H9 (cell line): ENCODE results near the gene TMEM176A. TPM values are rescaled to one million over a fixed set of nuclear protein-coding genes. Genes with fewer than 3 reads are reported as not detected.
A peak's percentile ranks its signal among the peaks of the same experiment; 100 is the strongest.

Experiments
- DNase-seq: peaks from one replicate; pipeline ENCODE4 v3.0.0-alpha.2; 2017
- H2AFZ ChIP-seq: one replicate; pipeline ENCODE4 v1.6.1; 2013; ENCODE audit warnings: mild to moderate bottlenecking, low read length, control low read depth, moderate library complexity
- H2AK5ac ChIP-seq: 2 replicates; pipeline ENCODE4 v1.6.1; 2013; ENCODE audit warnings: low read length, control low read depth, mixed read lengths; ENCODE audit not compliant: insufficient read length
- H2BK120ac ChIP-seq: one replicate; pipeline ENCODE4 v1.6.1; 2013; ENCODE audit warnings: low read depth, mild to moderate bottlenecking, low read length, control low read depth, inconsistent platforms; ENCODE audit not compliant: poor library complexity, severe bottlenecking
- H2BK12ac ChIP-seq: 2 replicates; pipeline ENCODE4 v1.6.1; 2013; ENCODE audit warnings: low read length, control low read depth, mixed read lengths, low read depth; ENCODE audit not compliant: insufficient read length
- H2BK15ac ChIP-seq: 2 replicates; pipeline ENCODE4 v1.6.1; 2013; ENCODE audit warnings: low read depth, low read length, control low read depth
- H2BK20ac ChIP-seq: one replicate; pipeline ENCODE4 v1.6.1; 2013; ENCODE audit warnings: low read depth, mild to moderate bottlenecking, low read length, control low read depth, inconsistent platforms; ENCODE audit not compliant: poor library complexity, severe bottlenecking
- H2BK5ac ChIP-seq: 2 replicates; pipeline ENCODE4 v1.6.1; 2013; ENCODE audit warnings: low read length, control low read depth, mixed read lengths; ENCODE audit not compliant: insufficient read length
- H3K14ac ChIP-seq: 2 replicates; pipeline ENCODE4 v1.6.1; 2013; ENCODE audit warnings: low read length, control low read depth; ENCODE audit not compliant: insufficient read depth
- H3K18ac ChIP-seq: 2 replicates; pipeline ENCODE4 v1.6.1; 2013; ENCODE audit warnings: low read depth, mild to moderate bottlenecking, mixed read lengths, low read length, control low read depth; ENCODE audit not compliant: insufficient read length
- H3K23ac ChIP-seq: 2 replicates; pipeline ENCODE4 v1.6.1; 2013; ENCODE audit warnings: low read length, control low read depth, mixed read lengths, low read depth; ENCODE audit not compliant: insufficient read length
- H3K23me2 ChIP-seq: 2 replicates; pipeline ENCODE4 v1.6.1; 2013; ENCODE audit warnings: low read depth, mild to moderate bottlenecking, mixed read lengths, low read length, control low read depth; ENCODE audit not compliant: insufficient read length, poor library complexity, severe bottlenecking
- H3K27ac ChIP-seq: 2 replicates; pipeline ENCODE4 v1.5.1; 2013; ENCODE audit warnings: low read length, control low read depth, mixed read lengths, low read depth; ENCODE audit not compliant: insufficient read length
- H3K27me3 ChIP-seq: 2 replicates; pipeline ENCODE4 v1.6.1; 2013; ENCODE audit warnings: low read length, control low read depth, inconsistent platforms; ENCODE audit not compliant: insufficient read depth
- H3K4ac ChIP-seq: 2 replicates; pipeline ENCODE4 v1.6.1; 2013; ENCODE audit warnings: low read depth, mild to moderate bottlenecking, control low read depth, inconsistent platforms, low read length, moderate library complexity
- H3K4me1 ChIP-seq: 2 replicates; pipeline ENCODE4 v1.6.1; 2013; ENCODE audit warnings: low read length, control low read depth, inconsistent platforms; ENCODE audit not compliant: insufficient read depth
- H3K4me2 ChIP-seq: 2 replicates; pipeline ENCODE4 v1.6.1; 2013; ENCODE audit warnings: low read length, control low read depth, mixed read lengths; ENCODE audit not compliant: insufficient read length, insufficient read depth
- H3K56ac ChIP-seq: 2 replicates; pipeline ENCODE4 v1.6.1; 2013; ENCODE audit warnings: low read depth, mild to moderate bottlenecking, mixed read lengths, low read length, control low read depth; ENCODE audit not compliant: insufficient read length
- H3K79me1 ChIP-seq: 2 replicates; pipeline ENCODE4 v1.6.1; 2013; ENCODE audit warnings: low read depth, mild to moderate bottlenecking, moderate library complexity, low read length, control low read depth, inconsistent platforms; ENCODE audit not compliant: insufficient read depth, poor library complexity, severe bottlenecking
- H3K79me2 ChIP-seq: 2 replicates; pipeline ENCODE4 v1.6.1; 2013; ENCODE audit warnings: low read length, control low read depth, inconsistent platforms; ENCODE audit not compliant: insufficient read depth
- H3K9ac ChIP-seq: 2 replicates; pipeline ENCODE4 v1.6.1; 2013; ENCODE audit warnings: low read length, control low read depth, mixed read lengths; ENCODE audit not compliant: insufficient read length; ENCODE audit errors: extremely low read depth
- H3K9me3 ChIP-seq: one replicate; pipeline ENCODE4 v1.6.1; 2013; ENCODE audit warnings: low read depth, low read length, inconsistent platforms; ENCODE audit not compliant: control insufficient read depth
- H3T11ph ChIP-seq: one replicate; pipeline ENCODE4 v1.6.1; 2013; ENCODE audit warnings: mild to moderate bottlenecking, low read length, control low read depth, inconsistent platforms
- H4K20me1 ChIP-seq: one replicate; pipeline ENCODE4 v1.6.1; 2013; ENCODE audit not compliant: control insufficient read depth, insufficient read length, insufficient read depth
- H4K5ac ChIP-seq: 2 replicates; pipeline ENCODE4 v1.6.1; 2013; ENCODE audit warnings: low read depth, mild to moderate bottlenecking, mixed read lengths, low read length, control low read depth; ENCODE audit not compliant: insufficient read length
- H4K8ac ChIP-seq: replicated peaks from 2 replicates; pipeline ENCODE4 v1.6.1; 2013; ENCODE audit warnings: low read length, control low read depth, mixed read lengths, low read depth; ENCODE audit not compliant: insufficient read length
- H4K91ac ChIP-seq: 2 replicates; pipeline ENCODE4 v1.6.1; 2013; ENCODE audit warnings: low read depth, mild to moderate bottlenecking, moderate library complexity, mixed read lengths, low read length, control low read depth; ENCODE audit not compliant: insufficient read length
- H3K27ac Mint-ChIP-seq, 3 experiments: 2 replicates in 2 of 3; 3 replicates in 1 of 3; pipeline ENCODE4 v1.8.0; 2020 to 2021; ENCODE audit warnings: mixed read lengths in 3 of 3, mild to moderate bottlenecking in 1 of 3, moderate library complexity in 1 of 3
- H3K27me3 Mint-ChIP-seq: 2 replicates; pipeline ENCODE4 v1.8.0; 2021; ENCODE audit warnings: low read depth, mild to moderate bottlenecking, moderate library complexity, mixed read lengths
- H3K36me3 Mint-ChIP-seq, 3 experiments: 2 replicates in 2 of 3; 3 replicates in 1 of 3; pipeline ENCODE4 v1.8.0; 2020 to 2021; ENCODE audit warnings: low read depth in 3 of 3, mixed read lengths in 3 of 3; ENCODE audit not compliant: insufficient read depth in 1 of 3
- H3K4me1 Mint-ChIP-seq, 2 experiments: 2 replicates each; pipeline ENCODE4 v1.8.0; 2020; ENCODE audit warnings: mixed read lengths in 2 of 2
- H3K4me3 Mint-ChIP-seq, 2 experiments: 2 replicates in 1 of 2; 3 replicates in 1 of 2; pipeline ENCODE4 v1.8.0; 2020 to 2021; ENCODE audit warnings: mild to moderate bottlenecking in 2 of 2, mixed read lengths in 2 of 2, moderate library complexity in 1 of 2
- H3K9me3 Mint-ChIP-seq, 2 experiments: 2 replicates in 1 of 2; 3 replicates in 1 of 2; pipeline ENCODE4 v1.8.0; 2020; ENCODE audit warnings: mild to moderate bottlenecking in 2 of 2, mixed read lengths in 2 of 2, moderate library complexity in 1 of 2
- WGBS: extraction: QIAGEN DNeasy Blood & Tissue Kit; methylation state at CpG from one replicate; pipeline ENCODE4 v1.1.7; 2013; ENCODE audit warnings: missing lambda C conversion rate, low lambda C conversion rate, mixed read lengths; ENCODE audit not compliant: insufficient read length; ENCODE audit errors: extremely low coverage; 5-methylcytosine and 5-hydroxymethylcytosine counted together
- total RNA-seq: library from RNA; stranded (reverse); gene quantifications from 2 replicates; pipeline ENCODE4 v1.2.1, GENCODE V29; 2021
- TF ChIP-seq, protein P1 (sequence below): fragments of 200-600 bp; sonication (generic); conservative IDR thresholded peaks from 3 replicates; pipeline ENCODE4 v1.8.0; 2021; ENCODE audit warnings: antibody characterized with exemption, mild to moderate bottlenecking

TMEM176A gene
- total RNA-seq, 1 experiment from 2014 or later: not detected

DNA sequence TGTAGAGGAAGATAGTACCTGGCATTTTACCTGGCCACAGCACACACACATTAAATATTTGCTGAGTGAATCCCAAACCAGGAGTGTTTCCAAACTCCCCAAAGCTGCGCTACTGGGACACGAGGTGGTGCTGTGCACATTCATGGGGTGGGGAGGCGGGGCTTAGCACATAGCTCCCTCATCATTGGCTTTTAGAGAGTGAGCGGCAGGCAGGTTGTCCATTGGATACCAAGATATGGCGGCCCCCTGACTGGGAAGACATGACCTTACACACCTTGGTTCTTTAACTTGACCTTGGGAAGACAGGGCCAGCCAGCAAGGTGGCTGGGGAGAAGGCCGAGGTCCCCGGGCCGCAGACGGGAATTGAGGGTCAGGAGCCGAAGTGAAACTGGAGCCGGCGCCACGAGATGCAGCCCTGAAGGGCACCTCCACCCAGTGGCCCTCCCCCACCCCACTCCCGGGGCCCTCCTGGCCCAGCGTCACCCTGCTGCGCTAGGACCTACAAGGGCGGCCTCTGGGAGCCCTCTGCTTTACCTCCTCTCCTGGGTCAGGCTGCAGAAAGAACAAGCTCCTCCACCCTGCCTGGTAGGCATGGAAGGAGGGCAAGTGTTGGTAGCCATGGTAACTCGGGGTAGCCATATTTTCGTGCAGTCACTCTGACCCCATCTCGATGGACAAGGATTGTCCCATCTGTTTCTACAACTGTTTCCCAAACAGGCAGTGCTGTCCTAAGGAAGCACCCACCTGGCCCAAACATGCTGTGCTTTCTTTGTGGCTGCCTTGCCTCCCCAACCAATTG lies 24.0 kb downstream of the TMEM176A start:
- Histone ChIP-seq H3K4me2 (no peak overlapping the region), H3K27me3 (no peaks in the 10 kb centered on the region), H3K79me2 (no peaks in the 10 kb centered on the region), H3K14ac (no peak overlapping the region), H2BK120ac (no peak overlapping the region), H4K20me1 (no peaks in the 10 kb centered on the region), H4K8ac (no peak overlapping the region), H2BK12ac (no peak overlapping the region), H3K4me1 (no peaks in the 10 kb centered on the region), H2BK5ac (no peak overlapping the region), H3K9me3 (no peaks in the 10 kb centered on the region), H4K5ac (no peak overlapping the region), H2BK15ac (no peak overlapping the region), H3K4ac (no peak overlapping the region), H3K79me1 (no peaks in the 10 kb centered on the region), H4K91ac (no peak overlapping the region), H2AFZ (no peak overlapping the region), H3K27ac (no peak overlapping the region), H2BK20ac (no peak overlapping the region), H3K23ac (no peak overlapping the region), H3K9ac (no peak overlapping the region), H3T11ph (no peak overlapping the region), H2AK5ac (no peak overlapping the region), H3K18ac (no peak overlapping the region), H3K23me2 (no peaks in the 10 kb centered on the region), H3K56ac (no peak overlapping the region)
- H3K36me3 Mint-ChIP-seq: no peaks in the 10 kb centered on the region
- peak overlapping the region in 1 of 3 experiments; percentile 36; a peak in 1 of 7 replicates for H3K27ac Mint-ChIP-seq
- TF ChIP-seq, protein P1, sequence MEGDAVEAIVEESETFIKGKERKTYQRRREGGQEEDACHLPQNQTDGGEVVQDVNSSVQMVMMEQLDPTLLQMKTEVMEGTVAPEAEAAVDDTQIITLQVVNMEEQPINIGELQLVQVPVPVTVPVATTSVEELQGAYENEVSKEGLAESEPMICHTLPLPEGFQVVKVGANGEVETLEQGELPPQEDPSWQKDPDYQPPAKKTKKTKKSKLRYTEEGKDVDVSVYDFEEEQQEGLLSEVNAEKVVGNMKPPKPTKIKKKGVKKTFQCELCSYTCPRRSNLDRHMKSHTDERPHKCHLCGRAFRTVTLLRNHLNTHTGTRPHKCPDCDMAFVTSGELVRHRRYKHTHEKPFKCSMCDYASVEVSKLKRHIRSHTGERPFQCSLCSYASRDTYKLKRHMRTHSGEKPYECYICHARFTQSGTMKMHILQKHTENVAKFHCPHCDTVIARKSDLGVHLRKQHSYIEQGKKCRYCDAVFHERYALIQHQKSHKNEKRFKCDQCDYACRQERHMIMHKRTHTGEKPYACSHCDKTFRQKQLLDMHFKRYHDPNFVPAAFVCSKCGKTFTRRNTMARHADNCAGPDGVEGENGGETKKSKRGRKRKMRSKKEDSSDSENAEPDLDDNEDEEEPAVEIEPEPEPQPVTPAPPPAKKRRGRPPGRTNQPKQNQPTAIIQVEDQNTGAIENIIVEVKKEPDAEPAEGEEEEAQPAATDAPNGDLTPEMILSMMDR: no peak
- no peaks in the 10 kb centered on the region for H3K9me3 Mint-ChIP-seq
- no CpG with 5 or more reads among the region's 20 CpGs for WGBS
- no peak overlapping the region for H3K4me3 Mint-ChIP-seq
- peaks cover 6 to 20% of the 10 kb centered on the region in 2 experiments; a peak in 3 of 4 replicates for H3K4me1 Mint-ChIP-seq
- DNase-seq: no peak
- H3K27me3 Mint-ChIP-seq: peaks cover 27% of the 10 kb centered on the region
